ENCODE data around the gene MRPS23.
"Not testable (repeated sequence)": the region's sequence is repeated elsewhere in the genome, so short reads cannot be mapped to it uniquely, and the experiment has no call there.

The MRPS23 gene

GRCh38 chr17:57862694-57863667 lies 13.1 kb upstream of the MRPS23 start:
- DNase-seq: no peak

- peak; percentile 51 to 58 for DNase-seq
Measured at GRCh38 chr17:57861790-57862693, 12.2 kb upstream of the MRPS23 start.

GRCh38 chr17:57861000-57861789 lies 11.4 kb upstream of the MRPS23 start:
- DNase-seq: peak; percentile 89

- no peak for DNase-seq
Measured at GRCh38 chr17:57860414-57860999, 10.7 kb upstream of the MRPS23 start.

- DNase-seq: no peak
Measured at GRCh38 chr17:57859601-57860413, 10.0 kb upstream of the MRPS23 start.

- DNase-seq: no peak
Measured at GRCh38 chr17:57858838-57859237, 9.0 kb upstream of the MRPS23 start.

- no peak for DNase-seq
Measured at GRCh38 chr17:57856792-57857620, 7.2 kb upstream of the MRPS23 start.

- DNase-seq: no peak
Measured at GRCh38 chr17:57855391-57856035, 5.7 kb upstream of the MRPS23 start.

- DNase-seq: no peak
Measured at GRCh38 chr17:57853695-57854094, 3.9 kb upstream of the MRPS23 start.

- DNase-seq: no peak
Measured at GRCh38 chr17:57852955-57853328, 3.1 kb upstream of the MRPS23 start.

- no peak for DNase-seq
Measured at GRCh38 chr17:57852092-57852954, 2.5 kb upstream of the MRPS23 start.

- peak in 1 of 2 donors; percentile 13 for DNase-seq
Measured at GRCh38 chr17:57849163-57849873, 526 bp downstream of the MRPS23 start.

- DNase-seq: not testable (repeated sequence)
Measured at GRCh38 chr17:57846056-57846945, 3.5 kb downstream of the MRPS23 start.

- no peak for DNase-seq
Measured at GRCh38 chr17:57842280-57842679, 7.6 kb downstream of the MRPS23 start.

- DNase-seq: no peak
Measured at GRCh38 chr17:57839571-57839923, 10.3 kb downstream of the MRPS23 start.

GRCh38 chr17:57838857-57839570 lies 10.8 kb downstream of the MRPS23 start:
- no peak for DNase-seq

Measured in inflammatory macrophage (primary cell).